DND-41 (cell line): ENCODE measurements around the gene ADORA2A.
A peak's percentile ranks its signal among the peaks of the same experiment; 100 is the strongest.

ENCODE experiments used
- ATAC-seq: fragments of 200-7000 bp; cut with Tn5 transposase; 3 replicates; pipeline ENCODE4 v1.9.1; 2021; ENCODE audit warnings: low read depth; ENCODE audit not compliant: insufficient read depth
- DNase-seq: peaks from one replicate; pipeline ENCODE4 v3.0.0-alpha.2; 2020
- H2AFZ ChIP-seq: 2 replicates; pipeline ENCODE4 v1.6.0; 2012; ENCODE audit warnings: low read depth, low read length
- H3K27ac ChIP-seq: 2 replicates; pipeline ENCODE4 v1.5.1; 2012; ENCODE audit warnings: low read length, inconsistent platforms
- H3K27me3 ChIP-seq: fragments of 200-600 bp; sonication (generic); 2 replicates; pipeline ENCODE4 v1.6.0; 2012; ENCODE audit warnings: low read length, mild to moderate bottlenecking, inconsistent platforms; ENCODE audit not compliant: insufficient read depth, poor library complexity
- H3K36me3 ChIP-seq: 2 replicates; pipeline ENCODE4 v1.5.1; 2012; ENCODE audit warnings: low read length, inconsistent platforms; ENCODE audit not compliant: insufficient read depth
- H3K4me1 ChIP-seq: 2 replicates; pipeline ENCODE4 v1.5.1; 2012; ENCODE audit warnings: mild to moderate bottlenecking, low read length; ENCODE audit not compliant: insufficient read depth
- H3K4me2 ChIP-seq: 2 replicates; pipeline ENCODE4 v1.6.0; 2012; ENCODE audit warnings: mild to moderate bottlenecking, moderate library complexity, low read length, inconsistent platforms; ENCODE audit not compliant: insufficient read depth
- H3K4me3 ChIP-seq, 2 experiments: fragments of 200-600 bp in 1 of 2; shearing (Covaris generic) in 1 of 2; 2 replicates each; pipeline ENCODE4 v1.5.1; 2012 to 2016; ENCODE audit warnings: inconsistent platforms in 2 of 2, low read length in 2 of 2, mild to moderate bottlenecking in 2 of 2, low read depth in 1 of 2, moderate library complexity in 1 of 2
- H3K79me2 ChIP-seq: 2 replicates; pipeline ENCODE4 v1.6.0; 2012; ENCODE audit warnings: low read length, inconsistent platforms; ENCODE audit not compliant: insufficient read depth
- H3K9ac ChIP-seq: 2 replicates; pipeline ENCODE4 v1.6.0; 2012; ENCODE audit warnings: low read depth, mild to moderate bottlenecking, inconsistent platforms, low read length, moderate library complexity
- H3K9me3 ChIP-seq: 2 replicates; pipeline ENCODE4 v1.5.1; 2012; ENCODE audit warnings: low read length, moderate library complexity, mild to moderate bottlenecking, inconsistent platforms; ENCODE audit not compliant: insufficient read depth, severe bottlenecking
- H4K20me1 ChIP-seq: 2 replicates; pipeline ENCODE4 v1.6.0; 2012; ENCODE audit warnings: low read length; ENCODE audit not compliant: insufficient read depth
- EZH2 ChIP-seq: IDR thresholded peaks from 3 replicates; pipeline ENCODE4 v1.6.1; 2012; ENCODE audit warnings: borderline replicate concordance, low read depth, mild to moderate bottlenecking, moderate library complexity, low read length, inconsistent platforms; ENCODE audit not compliant: severe bottlenecking
- TF ChIP-seq, protein P1 (sequence below): IDR thresholded peaks from 2 replicates; pipeline ENCODE4 v1.5.1; 2012; ENCODE audit warnings: borderline replicate concordance, low read length, moderate library complexity, mild to moderate bottlenecking; ENCODE audit not compliant: poor library complexity, severe bottlenecking; ENCODE audit errors: extremely low read depth

ADORA2A gene

DNA sequence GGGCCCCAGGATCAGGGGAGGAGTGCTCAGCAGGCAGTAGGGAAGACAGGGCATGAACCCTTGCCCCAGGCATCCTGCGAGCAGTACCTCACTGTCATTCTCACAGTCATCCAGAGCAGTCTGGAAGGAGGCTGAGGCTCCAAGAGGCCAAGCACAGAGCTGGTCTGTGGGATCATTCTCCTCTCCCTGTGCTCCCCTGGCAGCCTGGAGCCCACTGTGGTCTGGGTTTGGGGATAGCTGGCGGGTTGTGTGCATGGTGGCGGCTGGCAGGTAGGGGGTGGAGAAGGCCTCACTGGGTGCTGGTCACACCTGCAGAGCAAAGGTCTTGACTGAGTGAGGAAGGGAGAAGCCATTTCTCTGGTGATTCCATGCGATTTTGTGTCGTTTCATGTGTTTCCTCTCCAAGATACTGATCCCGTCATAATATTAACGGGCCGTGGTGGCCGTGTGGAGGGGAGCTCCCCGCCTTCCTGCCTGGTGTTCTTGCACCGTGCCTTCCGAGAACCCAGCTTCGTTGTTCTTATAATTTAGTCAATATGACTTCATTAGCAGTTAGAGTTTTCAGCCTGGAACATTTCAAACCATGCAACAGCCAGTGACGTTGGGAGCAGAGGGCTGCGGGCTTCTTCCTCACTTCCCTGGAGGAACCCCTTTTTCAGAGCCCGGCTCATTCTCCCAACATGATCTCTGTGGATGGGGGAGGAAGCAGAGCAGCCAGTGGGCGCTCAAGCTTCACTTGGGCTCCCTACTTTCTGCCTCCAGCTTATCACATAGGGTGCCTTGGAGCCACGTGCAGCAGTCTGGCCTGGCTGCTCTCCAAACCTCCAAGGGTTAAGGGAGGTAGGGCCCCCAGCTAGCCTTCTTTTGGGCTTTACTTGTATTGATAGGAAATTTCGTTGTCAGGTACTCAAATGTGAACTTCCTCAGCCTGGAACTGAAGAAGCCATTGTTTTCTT is 20.8 kb upstream of the ADORA2A start:
- no peak for TF ChIP-seq EZH2
- TF ChIP-seq, protein P1, sequence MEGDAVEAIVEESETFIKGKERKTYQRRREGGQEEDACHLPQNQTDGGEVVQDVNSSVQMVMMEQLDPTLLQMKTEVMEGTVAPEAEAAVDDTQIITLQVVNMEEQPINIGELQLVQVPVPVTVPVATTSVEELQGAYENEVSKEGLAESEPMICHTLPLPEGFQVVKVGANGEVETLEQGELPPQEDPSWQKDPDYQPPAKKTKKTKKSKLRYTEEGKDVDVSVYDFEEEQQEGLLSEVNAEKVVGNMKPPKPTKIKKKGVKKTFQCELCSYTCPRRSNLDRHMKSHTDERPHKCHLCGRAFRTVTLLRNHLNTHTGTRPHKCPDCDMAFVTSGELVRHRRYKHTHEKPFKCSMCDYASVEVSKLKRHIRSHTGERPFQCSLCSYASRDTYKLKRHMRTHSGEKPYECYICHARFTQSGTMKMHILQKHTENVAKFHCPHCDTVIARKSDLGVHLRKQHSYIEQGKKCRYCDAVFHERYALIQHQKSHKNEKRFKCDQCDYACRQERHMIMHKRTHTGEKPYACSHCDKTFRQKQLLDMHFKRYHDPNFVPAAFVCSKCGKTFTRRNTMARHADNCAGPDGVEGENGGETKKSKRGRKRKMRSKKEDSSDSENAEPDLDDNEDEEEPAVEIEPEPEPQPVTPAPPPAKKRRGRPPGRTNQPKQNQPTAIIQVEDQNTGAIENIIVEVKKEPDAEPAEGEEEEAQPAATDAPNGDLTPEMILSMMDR = no peak
- Histone ChIP-seq H3K27ac (0 out of 2 replicates have a peak overlapping the region, but pooled peaks have one; percentile 7), H2AFZ (no peak overlapping the region), H3K9me3 (no peaks in the 10 kb centered on the region), H3K79me2 (peaks cover 2% of the 10 kb centered on the region; the same call in 1 of the 2 replicates), H3K27me3 (no peaks in the 10 kb centered on the region), H3K36me3 (peaks cover 64% of the 10 kb centered on the region), H3K4me3 (no peak overlapping the region), H4K20me1 (peaks cover 19% of the 10 kb centered on the region; the same call in 1 of the 2 replicates), H3K9ac (no peak overlapping the region), H3K4me1 (no peaks in the 10 kb centered on the region), H3K4me2 (no peak overlapping the region)
- DNase-seq (no peak), ATAC-seq (peak; percentile 41; the same call in 2 of the 3 replicates)

DNA sequence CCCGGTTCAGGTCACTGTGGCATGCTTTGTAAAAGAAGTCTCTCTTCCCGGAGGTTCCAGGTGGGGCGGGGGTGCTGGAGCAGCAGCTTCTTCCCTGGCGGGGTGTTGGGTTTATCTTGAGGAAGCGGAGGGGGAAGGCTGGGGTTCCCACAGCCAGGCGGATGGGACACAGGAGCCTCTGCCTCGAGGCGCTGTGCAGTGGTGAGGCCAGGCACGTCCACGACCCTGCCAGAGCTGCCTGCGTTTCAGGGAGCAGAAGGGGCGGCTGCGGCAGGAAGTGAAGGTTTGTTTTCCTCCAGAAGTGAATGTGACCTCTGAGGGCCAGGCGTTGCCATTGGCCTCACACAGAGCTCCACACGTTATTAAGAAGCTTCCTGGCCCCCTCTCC is 20.1 kb upstream of the ADORA2A start:
- ATAC-seq (peak; percentile 52), DNase-seq (peak; percentile 37)
- Histone ChIP-seq H3K4me3 (no peak overlapping the region), H2AFZ (no peak overlapping the region), H4K20me1 (peaks cover 19% of the 10 kb centered on the region; the same call in 1 of the 2 replicates), H3K27me3 (no peaks in the 10 kb centered on the region), H3K36me3 (peaks cover 64% of the 10 kb centered on the region), H3K27ac (peak overlapping the region; percentile 20; the same call in 1 of the 2 replicates), H3K9me3 (no peaks in the 10 kb centered on the region), H3K4me2 (no peak overlapping the region), H3K79me2 (peaks cover 2% of the 10 kb centered on the region; the same call in 1 of the 2 replicates), H3K4me1 (no peaks in the 10 kb centered on the region), H3K9ac (no peak overlapping the region)
- TF ChIP-seq, protein P1 = no peak
- no peak for TF ChIP-seq EZH2

DNA sequence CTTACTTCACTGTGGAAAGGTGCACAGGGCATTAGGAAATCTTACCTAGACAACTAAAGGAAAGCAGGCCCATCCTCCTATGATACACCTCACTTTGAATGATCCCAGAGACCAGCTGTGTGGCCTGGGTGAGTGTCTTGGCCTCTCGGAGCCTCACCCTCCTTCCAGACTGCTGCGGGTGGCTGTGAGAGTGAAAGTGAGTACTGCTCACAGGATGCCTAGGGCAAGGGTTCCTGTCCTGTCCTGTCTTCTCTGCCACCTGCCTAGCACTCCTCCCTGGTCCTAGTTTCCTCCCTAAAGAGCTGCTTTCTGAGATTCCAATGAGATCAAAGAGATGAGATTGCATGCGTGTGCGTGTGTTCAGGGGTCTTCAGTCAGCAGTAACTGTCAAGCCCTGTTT is 19.5 kb upstream of the ADORA2A start:
- no peak overlapping the region for H3K27ac ChIP-seq
- DNase-seq = no peak
- no peaks in the 10 kb centered on the region for H3K27me3 ChIP-seq
- H3K4me1 ChIP-seq = no peaks in the 10 kb centered on the region
- H3K9ac ChIP-seq = no peak overlapping the region
- peaks cover 2% of the 10 kb centered on the region; the same call in 1 of the 2 replicates for H3K79me2 ChIP-seq
- no peaks in the 10 kb centered on the region for H3K9me3 ChIP-seq
- no peak for ATAC-seq
- no peak overlapping the region for H3K4me2 ChIP-seq
- H2AFZ ChIP-seq = no peak overlapping the region
- H4K20me1 ChIP-seq = peaks cover 19% of the 10 kb centered on the region; the same call in 1 of the 2 replicates
- H3K36me3 ChIP-seq = peaks cover 65% of the 10 kb centered on the region
- H3K4me3 ChIP-seq = no peak overlapping the region
- no peak for TF ChIP-seq EZH2
- TF ChIP-seq, protein P1 = no peak
